HG02623 (cell line): ENCODE measurements around the gene RNF5.

Experiments used
- ATAC-seq: cut with Tn5 transposase; IDR thresholded peaks from one replicate; pipeline ENCODE4 v1.9.1; 2021; ENCODE audit warnings: moderate library complexity; ENCODE audit not compliant: unreplicated experiment

Gene RNF5

GRCh38 chr6:32151863-32152768 lies 26.1 kb upstream of the RNF5 start, which contains the start of gene PRRT1:
Gene PRRT1 (minus strand): TSS chr6:32151939. CDS start chr6:32151827, 112 bp downstream.
- ATAC-seq, result no peak

GRCh38 chr6:32152769-32153563 lies 25.2 kb upstream of the RNF5 start:
- ATAC-seq, result no peak

- no peak for ATAC-seq
Observed at GRCh38 chr6:32153564-32154513, 24.4 kb upstream of the RNF5 start, which contains the start of gene PPT2. Gene PPT2 (plus strand): TSS chr6:32154141. CDS start chr6:32154595, 454 bp downstream.

GRCh38 chr6:32154514-32155161 lies 23.6 kb upstream of the RNF5 start:
- no peak for ATAC-seq

- ATAC-seq, result no peak
Observed at GRCh38 chr6:32156891-32157290, 21.3 kb upstream of the RNF5 start.

- no peak for ATAC-seq
Observed at GRCh38 chr6:32158052-32158451, 20.2 kb upstream of the RNF5 start.

GRCh38 chr6:32163559-32164258 lies 14.5 kb upstream of the RNF5 start:
- no peak for ATAC-seq

- ATAC-seq, result no peak
Observed at GRCh38 chr6:32164295-32164694, 13.9 kb upstream of the RNF5 start, which contains the start of gene EGFL8. Gene EGFL8 (plus strand): TSS chr6:32164595. CDS start chr6:32166166, 1,571 bp downstream.

- no peak for ATAC-seq
Observed at GRCh38 chr6:32166411-32167061, 11.7 kb upstream of the RNF5 start.

- no peak for ATAC-seq
Observed at GRCh38 chr6:32167154-32167760, 10.9 kb upstream of the RNF5 start.

- ATAC-seq, result no peak
Observed at GRCh38 chr6:32167761-32168262, 10.4 kb upstream of the RNF5 start.

- no peak for ATAC-seq
Observed at GRCh38 chr6:32168350-32168749, 9.9 kb upstream of the RNF5 start.

- ATAC-seq, result no peak
Observed at GRCh38 chr6:32168807-32169591, 9.2 kb upstream of the RNF5 start.

GRCh38 chr6:32170294-32170693 lies 7.9 kb upstream of the RNF5 start:
- no peak for ATAC-seq

- no peak for ATAC-seq
Observed at GRCh38 chr6:32171234-32171633, 7.0 kb upstream of the RNF5 start.

GRCh38 chr6:32173051-32173727 lies 5.0 kb upstream of the RNF5 start:
- no peak for ATAC-seq

GRCh38 chr6:32174416-32174815 lies 3.8 kb upstream of the RNF5 start:
- no peak for ATAC-seq
